HL-60 (cell line): ENCODE data around the gene ITSN2.

Experiments used
- DNase-seq, 2 experiments: peaks; one replicate each; pipeline ENCODE4 v3.0.0-alpha.2; 2010 to 2020; ENCODE audit warnings: low read depth in 1 of 2, low spot score in 1 of 2
- H3K27ac ChIP-seq: fragments of 250-450 bp; sonication (Bioruptor Pico); replicated peaks from 2 replicates; pipeline ENCODE4 v1.5.1; 2020; ENCODE audit warnings: mild to moderate bottlenecking, moderate library complexity
- H3K27me3 ChIP-seq: fragments of 250-450 bp; sonication (Bioruptor Pico); 2 replicates; pipeline ENCODE4 v1.5.1; 2021; ENCODE audit warnings: mild to moderate bottlenecking, moderate library complexity; ENCODE audit not compliant: insufficient read depth, poor library complexity, severe bottlenecking
- H3K4me3 ChIP-seq: replicated peaks from 2 replicates; pipeline ENCODE4 v1.5.1; 2011; ENCODE audit warnings: mild to moderate bottlenecking, control low read depth, low read length; ENCODE audit not compliant: insufficient read depth
- GABPA ChIP-seq: IDR thresholded peaks from 2 replicates; pipeline ENCODE4 v1.6.1; 2012; ENCODE audit warnings: low read depth
- POLR2AphosphoS5 ChIP-seq: IDR thresholded peaks from 2 replicates; pipeline ENCODE4 v1.6.1; 2012; ENCODE audit warnings: low read depth
- SPI1 ChIP-seq: IDR thresholded peaks from 2 replicates; pipeline ENCODE4 v1.6.1; 2012; ENCODE audit warnings: low read depth, mild to moderate bottlenecking, borderline replicate concordance
- TF ChIP-seq, protein P1 (sequence below): IDR thresholded peaks from one replicate; pipeline ENCODE4 v1.5.1; 2011; ENCODE audit warnings: low read length, control low read depth, inconsistent platforms; ENCODE audit not compliant: insufficient read depth
- TF ChIP-seq, protein P2 (sequence below): IDR thresholded peaks from 2 replicates; pipeline ENCODE4 v1.6.1; 2012; ENCODE audit warnings: low read depth; ENCODE audit not compliant: insufficient replicate concordance

ITSN2 gene

DNA sequence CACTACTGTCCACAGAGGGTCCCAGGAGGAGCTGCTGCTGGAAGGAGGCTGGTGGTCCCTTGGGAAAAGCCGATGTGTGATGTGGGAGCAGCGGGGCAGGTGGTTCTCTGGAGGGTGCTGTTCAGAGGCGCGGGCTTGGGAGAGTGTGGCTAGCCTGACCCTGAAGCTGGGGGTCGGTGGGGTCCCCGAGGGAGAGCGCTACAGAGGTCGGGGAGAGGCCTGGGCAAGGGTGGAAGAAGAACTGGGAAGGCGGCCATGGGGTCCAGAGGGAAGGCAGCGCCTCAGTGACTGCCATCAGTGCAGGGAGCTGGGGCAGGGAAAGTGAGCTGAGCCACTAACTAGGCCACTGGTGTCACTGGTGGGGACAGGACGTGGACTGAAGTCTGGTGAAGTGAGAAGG lies 153.0 kb downstream of the ITSN2 start:
- no peak for DNase-seq
- H3K27ac ChIP-seq: no peak overlapping the region
- no peaks in the 10 kb centered on the region for H3K27me3 ChIP-seq
- no peak overlapping the region for H3K4me3 ChIP-seq
- TF ChIP-seq, protein P1, sequence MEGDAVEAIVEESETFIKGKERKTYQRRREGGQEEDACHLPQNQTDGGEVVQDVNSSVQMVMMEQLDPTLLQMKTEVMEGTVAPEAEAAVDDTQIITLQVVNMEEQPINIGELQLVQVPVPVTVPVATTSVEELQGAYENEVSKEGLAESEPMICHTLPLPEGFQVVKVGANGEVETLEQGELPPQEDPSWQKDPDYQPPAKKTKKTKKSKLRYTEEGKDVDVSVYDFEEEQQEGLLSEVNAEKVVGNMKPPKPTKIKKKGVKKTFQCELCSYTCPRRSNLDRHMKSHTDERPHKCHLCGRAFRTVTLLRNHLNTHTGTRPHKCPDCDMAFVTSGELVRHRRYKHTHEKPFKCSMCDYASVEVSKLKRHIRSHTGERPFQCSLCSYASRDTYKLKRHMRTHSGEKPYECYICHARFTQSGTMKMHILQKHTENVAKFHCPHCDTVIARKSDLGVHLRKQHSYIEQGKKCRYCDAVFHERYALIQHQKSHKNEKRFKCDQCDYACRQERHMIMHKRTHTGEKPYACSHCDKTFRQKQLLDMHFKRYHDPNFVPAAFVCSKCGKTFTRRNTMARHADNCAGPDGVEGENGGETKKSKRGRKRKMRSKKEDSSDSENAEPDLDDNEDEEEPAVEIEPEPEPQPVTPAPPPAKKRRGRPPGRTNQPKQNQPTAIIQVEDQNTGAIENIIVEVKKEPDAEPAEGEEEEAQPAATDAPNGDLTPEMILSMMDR: no peak
- TF ChIP-seq SPI1: no peak
- no peak for TF ChIP-seq GABPA
- TF ChIP-seq POLR2AphosphoS5: no peak
- TF ChIP-seq, protein P2, sequence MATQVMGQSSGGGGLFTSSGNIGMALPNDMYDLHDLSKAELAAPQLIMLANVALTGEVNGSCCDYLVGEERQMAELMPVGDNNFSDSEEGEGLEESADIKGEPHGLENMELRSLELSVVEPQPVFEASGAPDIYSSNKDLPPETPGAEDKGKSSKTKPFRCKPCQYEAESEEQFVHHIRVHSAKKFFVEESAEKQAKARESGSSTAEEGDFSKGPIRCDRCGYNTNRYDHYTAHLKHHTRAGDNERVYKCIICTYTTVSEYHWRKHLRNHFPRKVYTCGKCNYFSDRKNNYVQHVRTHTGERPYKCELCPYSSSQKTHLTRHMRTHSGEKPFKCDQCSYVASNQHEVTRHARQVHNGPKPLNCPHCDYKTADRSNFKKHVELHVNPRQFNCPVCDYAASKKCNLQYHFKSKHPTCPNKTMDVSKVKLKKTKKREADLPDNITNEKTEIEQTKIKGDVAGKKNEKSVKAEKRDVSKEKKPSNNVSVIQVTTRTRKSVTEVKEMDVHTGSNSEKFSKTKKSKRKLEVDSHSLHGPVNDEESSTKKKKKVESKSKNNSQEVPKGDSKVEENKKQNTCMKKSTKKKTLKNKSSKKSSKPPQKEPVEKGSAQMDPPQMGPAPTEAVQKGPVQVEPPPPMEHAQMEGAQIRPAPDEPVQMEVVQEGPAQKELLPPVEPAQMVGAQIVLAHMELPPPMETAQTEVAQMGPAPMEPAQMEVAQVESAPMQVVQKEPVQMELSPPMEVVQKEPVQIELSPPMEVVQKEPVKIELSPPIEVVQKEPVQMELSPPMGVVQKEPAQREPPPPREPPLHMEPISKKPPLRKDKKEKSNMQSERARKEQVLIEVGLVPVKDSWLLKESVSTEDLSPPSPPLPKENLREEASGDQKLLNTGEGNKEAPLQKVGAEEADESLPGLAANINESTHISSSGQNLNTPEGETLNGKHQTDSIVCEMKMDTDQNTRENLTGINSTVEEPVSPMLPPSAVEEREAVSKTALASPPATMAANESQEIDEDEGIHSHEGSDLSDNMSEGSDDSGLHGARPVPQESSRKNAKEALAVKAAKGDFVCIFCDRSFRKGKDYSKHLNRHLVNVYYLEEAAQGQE: no peak

DNA sequence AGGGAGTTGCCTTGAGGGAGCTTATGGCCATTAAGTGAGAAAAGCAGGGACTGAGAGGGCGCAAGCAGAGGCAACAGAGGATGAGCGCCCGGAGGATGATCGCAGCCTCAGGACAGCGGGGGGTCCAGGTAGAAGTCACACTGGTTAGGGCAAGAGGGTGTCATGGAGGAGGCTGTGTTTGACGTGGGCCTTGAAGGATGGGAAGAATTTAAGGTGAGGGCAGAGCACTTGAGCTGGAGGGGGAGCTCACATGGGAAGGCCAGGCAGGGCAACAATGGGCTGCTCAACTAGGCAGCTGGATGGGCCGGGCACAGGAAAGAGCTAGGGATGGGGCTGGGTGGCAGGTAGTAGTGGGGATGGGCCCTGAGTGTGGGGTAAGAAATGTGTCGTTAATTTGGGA lies 153.6 kb downstream of the ITSN2 start:
- DNase-seq: no peak
- no peak overlapping the region for H3K4me3 ChIP-seq

DNA sequence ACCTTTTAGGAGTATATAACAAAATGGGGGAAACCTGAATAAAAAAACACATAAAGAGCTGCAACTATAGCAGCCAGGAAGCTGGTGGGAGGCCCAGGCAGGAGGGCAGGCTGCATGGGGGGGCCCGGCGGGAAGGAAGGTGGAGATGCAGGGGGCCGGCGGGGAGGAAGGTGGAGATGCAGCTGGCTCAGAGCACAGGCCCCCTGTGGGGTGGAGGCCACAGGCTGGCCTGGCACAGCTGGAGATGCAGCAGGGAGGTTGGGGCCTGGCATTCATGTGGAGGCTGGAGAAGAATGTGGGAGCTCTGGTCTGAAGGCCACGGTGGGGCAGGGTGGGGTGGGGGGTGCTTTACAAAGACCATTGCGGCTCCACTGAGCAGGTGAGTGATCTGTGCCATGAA lies 154.1 kb downstream of the ITSN2 start:
- DNase-seq: no peak
- Histone ChIP-seq H3K27ac (no peak overlapping the region), H3K4me3 (no peak overlapping the region), H3K27me3 (no peaks in the 10 kb centered on the region)
- TF ChIP-seq, protein P2: no peak
- no peak for TF ChIP-seq GABPA
- no peak for TF ChIP-seq SPI1
- TF ChIP-seq, protein P1: no peak
- no peak for TF ChIP-seq POLR2AphosphoS5

More for the DNA sequence above, 153.6 kb downstream of the ITSN2 start:
- Histone ChIP-seq H3K27me3 (no peaks in the 10 kb centered on the region), H3K27ac (no peak overlapping the region)
- TF ChIP-seq, protein P1: no peak
- TF ChIP-seq, protein P2: no peak
- TF ChIP-seq SPI1 (no peak), POLR2AphosphoS5 (no peak), GABPA (no peak)
